Measurements from ENCODE around the gene GSG1L. TPM values are rescaled to one million over a fixed set of nuclear protein-coding genes. Genes with fewer than 3 reads are reported as not detected.

The GSG1L gene
- total RNA-seq, 4 donors from 2014 or later, result not detected

DNA sequence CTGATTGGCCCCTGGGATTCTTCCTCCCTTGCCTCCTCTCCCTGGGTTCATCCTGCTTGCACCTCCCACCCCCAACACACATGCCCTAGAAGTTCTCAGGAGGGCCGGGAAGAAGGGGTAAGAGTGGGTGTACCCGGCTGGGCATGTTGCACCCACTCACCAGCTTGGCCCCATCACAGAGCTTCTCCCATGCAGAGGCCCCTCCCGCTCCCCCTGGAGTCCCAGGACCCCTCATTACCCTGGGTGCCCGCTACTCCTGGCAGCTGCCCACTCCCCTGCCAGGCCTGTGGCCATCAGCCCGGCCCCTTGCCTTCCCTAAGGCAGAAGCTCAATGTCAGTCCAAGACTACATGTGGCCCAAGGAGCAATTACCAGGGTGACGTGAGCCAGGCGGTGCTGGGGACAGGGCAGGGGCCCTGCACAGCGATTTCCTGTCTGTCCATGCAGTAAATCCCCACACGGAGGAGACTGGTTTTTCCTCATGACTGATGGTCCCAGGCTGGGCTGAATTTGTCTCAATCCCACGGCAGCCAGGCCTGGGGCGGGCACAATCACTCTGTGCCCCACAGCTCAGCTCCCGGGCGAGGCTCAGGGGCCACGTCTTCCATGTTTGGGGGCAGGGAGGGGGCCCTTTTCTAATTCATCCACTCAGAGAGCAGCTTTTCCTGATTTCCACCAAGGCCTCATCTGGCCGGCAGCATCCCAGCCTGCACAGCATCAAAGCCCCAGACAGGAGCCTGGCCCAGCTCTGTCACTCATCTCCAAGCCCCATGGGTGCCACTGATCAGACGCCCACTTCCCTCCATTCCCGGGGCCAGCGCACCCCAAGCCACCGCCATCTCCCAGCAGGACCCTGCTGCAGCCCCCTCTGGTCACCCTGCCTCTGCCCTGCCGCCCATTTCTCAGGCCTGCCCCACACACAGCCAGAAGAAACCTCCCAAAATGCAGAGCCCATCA, 278.9 kb downstream of the GSG1L start:
- TF ChIP-seq, protein P1, sequence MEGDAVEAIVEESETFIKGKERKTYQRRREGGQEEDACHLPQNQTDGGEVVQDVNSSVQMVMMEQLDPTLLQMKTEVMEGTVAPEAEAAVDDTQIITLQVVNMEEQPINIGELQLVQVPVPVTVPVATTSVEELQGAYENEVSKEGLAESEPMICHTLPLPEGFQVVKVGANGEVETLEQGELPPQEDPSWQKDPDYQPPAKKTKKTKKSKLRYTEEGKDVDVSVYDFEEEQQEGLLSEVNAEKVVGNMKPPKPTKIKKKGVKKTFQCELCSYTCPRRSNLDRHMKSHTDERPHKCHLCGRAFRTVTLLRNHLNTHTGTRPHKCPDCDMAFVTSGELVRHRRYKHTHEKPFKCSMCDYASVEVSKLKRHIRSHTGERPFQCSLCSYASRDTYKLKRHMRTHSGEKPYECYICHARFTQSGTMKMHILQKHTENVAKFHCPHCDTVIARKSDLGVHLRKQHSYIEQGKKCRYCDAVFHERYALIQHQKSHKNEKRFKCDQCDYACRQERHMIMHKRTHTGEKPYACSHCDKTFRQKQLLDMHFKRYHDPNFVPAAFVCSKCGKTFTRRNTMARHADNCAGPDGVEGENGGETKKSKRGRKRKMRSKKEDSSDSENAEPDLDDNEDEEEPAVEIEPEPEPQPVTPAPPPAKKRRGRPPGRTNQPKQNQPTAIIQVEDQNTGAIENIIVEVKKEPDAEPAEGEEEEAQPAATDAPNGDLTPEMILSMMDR (IDR thresholded peaks at IDR 0.05; ENCODE audit: low read depth), result no peak

DNA sequence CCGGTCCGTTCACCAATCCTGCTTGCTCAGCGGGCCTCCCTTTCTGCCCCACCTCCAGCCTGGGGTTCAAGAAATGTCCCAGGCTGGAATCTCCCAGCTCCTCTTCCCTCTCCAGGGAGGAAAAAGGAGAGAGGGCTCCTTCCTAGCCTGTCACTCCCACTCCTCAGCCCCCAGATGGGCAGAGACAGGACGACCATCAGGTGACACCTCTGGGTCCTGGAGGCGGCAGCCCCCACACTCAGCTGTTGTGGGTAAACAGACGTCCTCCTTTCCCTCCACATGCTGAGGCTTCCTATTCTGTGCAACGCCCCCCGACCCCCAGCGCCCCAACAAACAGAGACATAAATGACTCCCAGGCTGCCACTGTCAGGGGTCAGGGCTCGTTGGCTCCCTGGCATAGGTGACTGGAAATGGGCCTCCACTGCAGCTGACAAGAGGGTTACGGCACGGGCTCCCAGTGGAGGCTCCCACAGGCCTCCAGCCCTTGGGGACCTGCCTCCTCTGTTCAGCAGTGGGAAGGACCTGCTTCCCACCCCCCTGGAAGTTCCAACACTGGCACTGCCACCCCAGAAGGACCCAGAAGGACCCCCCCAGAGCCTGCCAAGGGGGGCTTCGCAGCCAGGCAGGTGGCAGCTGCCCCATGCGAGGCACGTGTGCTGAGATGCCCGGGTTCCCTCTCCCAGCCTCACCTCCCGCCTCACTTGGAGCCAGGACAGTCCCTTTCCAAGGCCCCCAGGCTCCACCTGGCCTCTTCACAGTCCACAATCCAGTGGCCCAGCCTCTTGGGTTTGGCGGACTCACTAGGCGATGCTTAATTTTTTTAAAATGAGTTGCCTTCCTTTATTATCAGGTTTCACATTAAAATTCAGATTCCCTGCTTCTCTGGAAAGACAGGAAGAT, 281.3 kb downstream of the GSG1L start:
- TF ChIP-seq, protein P1 (IDR thresholded peaks at IDR 0.05; ENCODE audit: low read depth), result no peak

DNA sequence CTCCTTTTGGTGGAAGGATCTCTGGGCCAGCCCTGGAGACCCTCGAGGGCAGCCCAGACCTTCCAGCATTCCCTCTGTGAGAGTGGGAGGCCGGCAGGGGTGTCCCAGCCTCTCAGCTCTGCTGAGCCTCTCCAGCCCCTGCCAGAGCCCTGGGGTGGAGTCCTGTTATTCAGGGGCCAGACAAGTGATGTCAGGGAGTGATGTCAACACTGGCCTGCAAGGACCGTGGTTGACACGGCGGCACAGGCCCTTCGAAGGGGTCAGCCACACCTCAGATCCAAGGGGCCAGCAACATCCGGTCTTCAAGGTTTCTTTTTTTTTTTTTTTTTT, 282.4 kb downstream of the GSG1L start:
- TF ChIP-seq, protein P1 (IDR thresholded peaks at IDR 0.05; ENCODE audit: low read depth), result no peak

DNA sequence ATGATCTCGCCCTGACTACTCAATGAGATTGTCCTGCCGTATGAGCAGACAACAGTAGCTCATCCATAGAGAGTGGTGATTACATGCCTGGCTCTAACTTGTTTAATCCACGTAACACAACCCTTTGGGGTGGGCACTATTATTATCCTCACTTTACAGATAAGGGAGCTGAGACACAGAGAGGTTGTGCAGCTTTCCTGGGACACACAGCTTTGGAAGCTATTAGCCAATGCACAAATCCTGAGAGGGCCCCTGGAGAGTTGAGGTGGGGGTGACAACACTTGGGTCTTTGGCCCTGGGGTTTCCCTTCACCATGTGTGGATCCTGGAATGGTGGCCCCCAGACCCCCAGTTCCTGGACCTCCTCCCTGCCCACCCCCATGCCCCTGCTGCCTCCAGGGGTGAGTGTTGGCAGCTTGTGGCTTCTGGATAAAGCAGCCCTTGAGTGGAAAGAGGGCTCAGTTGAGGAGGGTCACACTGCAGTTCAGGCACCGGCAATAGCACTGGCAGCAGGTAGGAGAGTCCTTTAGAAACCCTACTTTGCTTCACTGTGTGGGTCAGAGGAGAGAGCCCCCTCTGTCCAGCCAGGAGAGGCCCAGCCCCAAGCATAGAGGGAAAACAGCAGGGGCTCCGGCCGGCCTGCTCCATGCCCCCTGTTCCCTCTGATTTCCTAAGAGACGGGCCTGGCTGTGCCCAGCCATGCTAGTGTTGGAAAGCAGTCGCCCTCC, 282.9 kb downstream of the GSG1L start:
- TF ChIP-seq, protein P1 (IDR thresholded peaks at IDR 0.05; ENCODE audit: low read depth), result no peak

DNA sequence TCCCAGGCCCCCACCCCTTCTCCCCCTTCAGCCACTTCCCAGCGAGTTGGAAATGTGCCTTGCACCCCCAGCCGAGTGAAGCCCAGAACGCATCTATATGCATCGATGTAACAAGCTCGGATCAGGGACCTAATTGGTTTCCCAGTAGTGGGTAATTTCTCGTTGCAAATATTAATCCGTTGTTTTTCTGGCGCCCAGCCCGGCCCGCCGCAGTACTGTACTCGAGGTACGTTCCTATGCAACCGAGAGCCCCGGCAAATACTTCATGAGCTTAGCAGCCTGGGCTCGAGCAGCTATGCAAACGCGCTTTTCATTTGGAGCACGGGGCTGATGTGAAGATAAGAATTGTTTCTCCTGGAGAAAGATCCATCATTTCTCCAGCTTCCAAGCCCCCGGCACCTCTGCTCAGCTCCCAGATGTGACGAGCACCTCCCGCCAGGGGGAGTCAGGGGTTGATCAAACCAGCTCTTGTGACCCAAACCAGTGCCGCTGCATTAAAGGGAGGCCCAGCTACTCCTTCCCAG, 283.8 kb downstream of the GSG1L start:
- TF ChIP-seq, protein P1 (IDR thresholded peaks at IDR 0.05; ENCODE audit: low read depth), result no peak

DNA sequence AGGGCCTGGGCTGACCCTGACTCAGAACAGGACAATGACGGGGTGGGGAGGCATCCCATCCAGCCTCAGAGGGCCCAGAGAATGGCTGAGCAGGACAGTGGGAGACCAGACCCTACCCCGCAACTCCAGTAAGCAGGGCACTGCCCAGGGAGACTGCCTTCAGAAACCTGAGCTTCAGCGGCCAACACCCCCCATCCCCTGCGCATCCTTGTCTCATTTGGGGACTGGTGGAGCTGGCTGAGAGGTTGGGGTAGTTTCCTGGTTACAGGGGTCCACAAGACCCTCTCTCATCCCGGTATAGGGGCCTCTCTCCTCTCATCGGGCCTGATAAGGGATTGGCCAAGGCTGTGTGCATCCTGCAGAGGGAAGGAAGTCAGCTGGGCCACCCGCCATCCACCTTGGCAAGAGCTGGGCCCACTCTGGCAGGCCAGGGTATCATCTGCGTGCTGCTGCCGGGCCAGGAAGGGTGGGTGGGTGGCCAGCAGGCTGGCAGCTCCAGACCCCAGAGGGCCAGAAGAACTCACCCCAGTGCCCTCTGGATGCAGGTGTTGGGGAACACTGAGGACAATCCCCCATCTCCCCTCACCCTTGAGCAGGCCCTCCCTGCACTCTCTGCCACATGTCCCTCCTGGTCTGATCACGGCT, 284.5 kb downstream of the GSG1L start:
- TF ChIP-seq, protein P1 (IDR thresholded peaks at IDR 0.05; ENCODE audit: low read depth), result no peak
